OCI-LY1 (cell line): ENCODE measurements around the gene CHCHD3.

Source experiments
- CTCF ChIP-seq: fragments of 200-600 bp; sonication (generic), shearing (Covaris generic); IDR thresholded peaks from 2 replicates; pipeline ENCODE4 v1.5.1; 2017; ENCODE audit warnings: mild to moderate bottlenecking, antibody characterized with exemption, low read length, moderate library complexity, mixed read lengths
- EZH2 ChIP-seq: fragments of 200-600 bp; sonication (generic), shearing (Covaris generic); IDR thresholded peaks from 2 replicates; pipeline ENCODE4 v1.8.0; 2017; ENCODE audit warnings: borderline replicate concordance, mixed run types, mild to moderate bottlenecking, antibody characterized with exemption, low read length, moderate library complexity, mixed read lengths

GRCh38 chr7:133061792-133062191 is 20.1 kb downstream of the CHCHD3 start:
- TF ChIP-seq CTCF (no peak), EZH2 (no peak)
